MM.1S (cell line): ENCODE results near the gene MFSD2A.

ENCODE experiments used
- DNase-seq: peaks from one replicate; pipeline ENCODE4 v3.0.0-alpha.2; 2015
- H2AFZ ChIP-seq: fragments of 300-600 bp; sonication (generic); 2 replicates; pipeline ENCODE4 v1.6.0; 2016; ENCODE audit warnings: antibody characterized with exemption, low read length
- H3F3A ChIP-seq: fragments of 300-600 bp; sonication (generic); 2 replicates; pipeline ENCODE4 v1.6.1; 2016; ENCODE audit warnings: mild to moderate bottlenecking, antibody characterized with exemption, low read length, moderate library complexity, mixed read lengths; ENCODE audit not compliant: insufficient read depth
- H3K27ac ChIP-seq: fragments of 300-600 bp; sonication (generic); 2 replicates; pipeline ENCODE4 v1.5.1; 2016; ENCODE audit warnings: mild to moderate bottlenecking, low read length
- H3K27me3 ChIP-seq: fragments of 300-600 bp; sonication (generic); replicated peaks from 2 replicates; pipeline ENCODE4 v1.6.0; 2016; ENCODE audit warnings: low read length; ENCODE audit not compliant: insufficient read depth
- H3K36me3 ChIP-seq: fragments of 300-600 bp; sonication (generic); replicated peaks from 2 replicates; pipeline ENCODE4 v1.6.1; 2016; ENCODE audit warnings: mild to moderate bottlenecking, low read length, mixed read lengths; ENCODE audit not compliant: insufficient read depth
- H3K4me1 ChIP-seq: fragments of 300-600 bp; sonication (generic); 2 replicates; pipeline ENCODE4 v1.6.1; 2016; ENCODE audit warnings: low read length, mixed read lengths
- H3K4me2 ChIP-seq: fragments of 300-600 bp; sonication (generic); 2 replicates; pipeline ENCODE4 v1.6.0; 2016; ENCODE audit warnings: low read depth, low read length
- H3K4me3 ChIP-seq: fragments of 300-600 bp; sonication (generic); 2 replicates; pipeline ENCODE4 v1.5.1; 2016; ENCODE audit warnings: low read length, mixed read lengths
- H3K79me2 ChIP-seq: fragments of 300-600 bp; sonication (generic); 2 replicates; pipeline ENCODE4 v1.6.1; 2016; ENCODE audit warnings: mixed run types, low read length, mixed read lengths
- H3K9ac ChIP-seq: fragments of 300-600 bp; sonication (generic); 2 replicates; pipeline ENCODE4 v1.6.1; 2016; ENCODE audit warnings: low read length, mixed read lengths
- H3K9me2 ChIP-seq: fragments of 300-600 bp; sonication (generic); replicated peaks from 2 replicates; pipeline ENCODE4 v1.6.1; 2016; ENCODE audit warnings: mild to moderate bottlenecking, low read length, mixed read lengths; ENCODE audit not compliant: insufficient read depth
- H3K9me3 ChIP-seq: fragments of 300-600 bp; sonication (generic); replicated peaks from 2 replicates; pipeline ENCODE4 v1.6.1; 2016; ENCODE audit warnings: mild to moderate bottlenecking, low read length, mixed read lengths; ENCODE audit not compliant: insufficient read depth
- H4K20me1 ChIP-seq: fragments of 300-600 bp; sonication (generic); 2 replicates; pipeline ENCODE4 v1.6.1; 2016; ENCODE audit warnings: mild to moderate bottlenecking, low read length, moderate library complexity, mixed read lengths; ENCODE audit not compliant: insufficient read depth
- CTCF ChIP-seq: fragments of 300-600 bp; sonication (generic); IDR thresholded peaks from 2 replicates; pipeline ENCODE4 v1.5.1; 2016; ENCODE audit warnings: antibody characterized with exemption, low read length, mixed read lengths
- EZH2 ChIP-seq: fragments of 300-600 bp; sonication (generic); optimal IDR thresholded peaks from 2 replicates; pipeline ENCODE3; 2017; ENCODE audit warnings: low read depth, mild to moderate bottlenecking, antibody characterized with exemption, low read length, mixed read lengths
- EZH2phosphoT487 ChIP-seq: fragments of 300-600 bp; sonication (generic); IDR thresholded peaks from 2 replicates; pipeline ENCODE4 v1.6.1; 2018; ENCODE audit warnings: antibody characterized with exemption, low read length

MFSD2A gene

GRCh38 chr1:39954870-39955546 lies at the start of gene MFSD2A:
MFSD2A (plus strand) TSS chr1:39955145; CDS start chr1:39955293, 148 bp downstream.
- Histone ChIP-seq H3K9ac (peak within 1 kb of the TSS; percentile 75), H3K4me3 (peak within 1 kb of the TSS; percentile 90), H4K20me1 (no peaks in the 10 kb centered on the region), H3K27ac (no peak within 1 kb of the TSS; the same call in 1 of the 2 replicates), H3K27me3 (no peaks in the 10 kb centered on the region), H3F3A (peaks cover 4% of the 10 kb centered on the region; the same call in 1 of the 2 replicates), H3K9me2 (no peaks in the 10 kb centered on the region), H3K79me2 (peaks cover 19% of the 10 kb centered on the region), H2AFZ (peak within 1 kb of the TSS; percentile 91), H3K4me1 (peaks cover 16% of the 10 kb centered on the region), H3K4me2 (peak within 1 kb of the TSS; percentile 100), H3K9me3 (no peaks in the 10 kb centered on the region), H3K36me3 (no peaks in the 10 kb centered on the region)
- TF ChIP-seq CTCF, result no peak
- no peak for TF ChIP-seq EZH2
- no peak for TF ChIP-seq EZH2phosphoT487
- peak; percentile 92 for DNase-seq

DNA sequence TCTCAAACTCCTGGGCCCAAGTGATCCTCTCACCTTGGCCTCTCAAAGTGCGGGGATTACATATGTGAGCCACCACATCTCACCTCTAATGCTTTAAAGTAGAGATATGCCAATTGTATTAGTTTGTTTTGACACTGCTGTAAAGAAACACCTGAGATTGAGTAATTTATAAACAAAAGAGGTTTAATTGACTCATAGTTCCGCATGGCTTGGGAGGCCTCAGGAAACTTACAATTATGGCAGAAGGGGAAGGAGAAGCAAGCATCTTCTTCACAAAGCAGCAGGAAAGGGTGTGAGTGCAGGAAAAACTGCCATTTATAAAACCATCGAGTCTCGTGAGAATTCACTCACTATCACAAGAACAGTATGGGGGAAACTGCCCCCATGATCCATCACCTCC lies 49.8 kb upstream of the MFSD2A start:
- DNase-seq, result no peak
- Histone ChIP-seq H2AFZ (no peak overlapping the region), H3K27me3 (0 out of 2 replicates have a peak, but pooled peaks cover 1% of the 10 kb centered on the region), H3F3A (no peaks in the 10 kb centered on the region), H4K20me1 (no peaks in the 10 kb centered on the region), H3K4me2 (no peak overlapping the region), H3K9ac (no peak overlapping the region), H3K9me3 (no peaks in the 10 kb centered on the region), H3K36me3 (no peaks in the 10 kb centered on the region), H3K9me2 (no peaks in the 10 kb centered on the region), H3K79me2 (no peaks in the 10 kb centered on the region), H3K27ac (no peak overlapping the region), H3K4me1 (peaks cover 4% of the 10 kb centered on the region; the same call in 1 of the 2 replicates), H3K4me3 (no peak overlapping the region)
- no peak for TF ChIP-seq EZH2
- no peak for TF ChIP-seq EZH2phosphoT487
- no peak for TF ChIP-seq CTCF

- TF ChIP-seq EZH2 (no peak), EZH2phosphoT487 (no peak), CTCF (no peak)
- H3F3A ChIP-seq, result no peaks in the 10 kb centered on the region
- no peaks in the 10 kb centered on the region for H3K9me3 ChIP-seq
- H3K9me2 ChIP-seq, result no peaks in the 10 kb centered on the region
- no peak overlapping the region for H3K4me3 ChIP-seq
- no peak for DNase-seq
- no peak overlapping the region for H2AFZ ChIP-seq
- H3K79me2 ChIP-seq, result no peaks in the 10 kb centered on the region
- no peaks in the 10 kb centered on the region for H3K27me3 ChIP-seq
- no peaks in the 10 kb centered on the region for H3K36me3 ChIP-seq
- no peaks in the 10 kb centered on the region for H4K20me1 ChIP-seq
- no peak overlapping the region for H3K4me2 ChIP-seq
- H3K4me1 ChIP-seq, result no peaks in the 10 kb centered on the region
- no peak overlapping the region for H3K9ac ChIP-seq
- H3K27ac ChIP-seq, result no peak overlapping the region
These were observed 47.2 kb upstream of the MFSD2A start for GRCh38 chr1:39907528-39908453.
